GM21723 (cell line): ENCODE data around the gene ERP27.

Experiments used
- ATAC-seq: cut with Tn5 transposase; IDR thresholded peaks from one replicate; pipeline ENCODE4 v1.9.1; 2021; ENCODE audit warnings: mild to moderate bottlenecking, moderate library complexity; ENCODE audit not compliant: unreplicated experiment

Gene ERP27

GRCh38 chr12:14904854-14905253 lies 33.5 kb downstream of the ERP27 start:
- ATAC-seq, result no peak

GRCh38 chr12:14903386-14904098 lies 34.8 kb downstream of the ERP27 start:
- ATAC-seq, result no peak

GRCh38 chr12:14902465-14902864 lies 35.9 kb downstream of the ERP27 start:
- ATAC-seq, result no peak

DNA sequence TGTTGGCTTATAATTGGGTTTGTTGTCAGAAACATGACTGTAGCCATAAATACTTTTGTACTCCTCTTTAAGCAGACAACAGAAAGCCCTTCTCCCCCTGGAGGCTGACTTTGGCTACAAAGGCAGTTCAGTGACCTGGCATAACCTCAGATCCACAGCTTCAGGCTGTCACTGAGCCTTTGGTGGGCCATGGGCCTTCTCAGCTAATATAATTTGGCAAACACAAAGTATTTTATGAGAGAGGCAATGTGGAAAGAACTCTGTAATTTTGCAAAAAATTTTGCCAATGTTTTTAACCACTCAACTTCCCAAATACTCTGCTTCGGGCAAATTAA lies 37.1 kb downstream of the ERP27 start:
- no peak for ATAC-seq

DNA sequence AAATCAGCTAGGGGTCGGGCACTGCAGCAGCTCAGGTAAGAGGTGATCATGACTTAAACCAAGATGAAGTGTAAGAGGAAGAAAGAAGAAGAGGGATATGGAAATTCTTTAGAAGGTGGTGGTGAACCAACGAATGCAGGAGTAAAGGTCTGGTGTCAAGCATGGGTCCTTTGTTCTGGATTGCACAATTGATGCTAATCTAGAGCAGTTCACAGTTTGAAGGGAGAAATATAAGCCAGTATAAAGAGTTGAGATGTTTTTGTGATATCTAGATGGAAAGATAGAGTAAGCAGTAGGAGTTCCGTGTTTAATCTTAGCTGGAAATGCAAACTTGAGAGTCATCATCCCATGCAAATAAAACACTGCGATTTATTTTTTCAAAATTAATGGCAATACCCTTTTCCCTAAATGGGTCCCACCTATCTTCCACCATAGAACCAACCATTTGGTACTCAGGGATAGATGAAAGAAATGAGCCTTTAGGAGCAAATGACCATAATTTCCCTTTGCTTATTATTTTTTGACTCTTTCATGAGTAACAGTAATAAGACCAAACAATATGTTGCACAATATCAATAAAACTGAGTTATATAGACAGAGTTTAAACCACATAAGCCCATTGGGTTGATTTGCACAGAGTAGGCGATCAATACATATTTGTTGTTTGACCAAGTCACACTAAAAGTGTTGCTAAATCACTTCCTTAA lies 37.7 kb downstream of the ERP27 start:
- no peak for ATAC-seq

GRCh38 chr12:14896521-14897169 lies 41.7 kb downstream of the ERP27 start:
- no peak for ATAC-seq

GRCh38 chr12:14893506-14894250 lies 44.7 kb downstream of the ERP27 start:
- no peak for ATAC-seq

DNA sequence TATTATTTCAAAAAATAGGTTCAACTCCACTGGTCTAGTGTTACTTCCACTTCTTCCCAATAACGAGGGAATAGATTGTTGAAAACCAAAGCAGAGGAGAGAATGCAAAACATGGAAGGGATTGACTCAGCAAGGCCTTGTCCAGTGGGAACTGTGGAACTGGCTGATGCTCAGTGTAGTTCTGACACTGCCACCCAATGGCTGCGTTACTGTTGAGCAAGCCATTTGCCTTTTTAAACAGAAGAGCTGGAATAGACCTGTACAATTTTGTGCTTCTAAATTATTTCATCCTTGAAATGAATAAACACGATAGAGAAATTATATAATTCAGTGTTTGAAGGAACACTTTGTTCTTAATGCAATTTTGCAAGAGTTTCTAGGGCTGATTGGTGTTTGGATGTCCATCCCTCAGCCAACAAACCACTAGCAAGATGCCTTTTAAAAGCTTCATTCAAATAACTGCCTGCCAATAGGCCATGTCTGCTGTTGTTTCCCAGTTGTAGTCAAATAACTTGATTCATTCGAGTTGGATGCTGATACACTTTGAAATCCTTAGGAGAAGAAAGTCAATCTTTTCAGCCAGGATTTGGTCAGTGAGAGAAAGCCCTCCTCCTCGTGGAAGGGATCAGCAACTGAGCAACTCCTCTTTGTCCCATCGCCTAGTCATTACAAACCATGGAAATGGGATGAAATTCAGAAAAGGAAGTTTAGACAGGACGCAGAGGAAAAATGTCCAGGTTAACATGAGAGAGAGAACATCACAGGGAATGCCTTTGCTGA lies 45.4 kb downstream of the ERP27 start:
- ATAC-seq, result no peak

- ATAC-seq, result no peak
These were observed 47.6 kb downstream of the ERP27 start for GRCh38 chr12:14890701-14891100.

DNA sequence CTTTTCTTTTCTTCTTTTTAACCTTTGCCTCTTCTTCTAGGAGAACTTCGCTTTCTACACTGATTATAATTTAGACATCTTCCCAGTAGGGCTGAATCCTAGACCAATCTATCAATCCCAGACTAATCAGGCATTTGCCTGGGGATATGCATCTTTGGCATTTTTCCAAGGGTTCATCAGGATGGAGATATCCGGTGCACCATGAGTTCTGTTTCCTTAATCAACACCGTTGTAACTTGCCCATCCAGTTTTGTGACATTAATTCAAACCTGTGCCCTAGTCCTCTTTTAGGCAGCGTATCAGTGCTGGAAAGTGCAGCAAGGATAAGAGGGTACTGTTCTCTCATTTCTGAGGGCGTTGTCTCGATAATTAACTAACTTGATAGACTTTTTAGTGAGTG lies 52.1 kb downstream of the ERP27 start:
- no peak for ATAC-seq

DNA sequence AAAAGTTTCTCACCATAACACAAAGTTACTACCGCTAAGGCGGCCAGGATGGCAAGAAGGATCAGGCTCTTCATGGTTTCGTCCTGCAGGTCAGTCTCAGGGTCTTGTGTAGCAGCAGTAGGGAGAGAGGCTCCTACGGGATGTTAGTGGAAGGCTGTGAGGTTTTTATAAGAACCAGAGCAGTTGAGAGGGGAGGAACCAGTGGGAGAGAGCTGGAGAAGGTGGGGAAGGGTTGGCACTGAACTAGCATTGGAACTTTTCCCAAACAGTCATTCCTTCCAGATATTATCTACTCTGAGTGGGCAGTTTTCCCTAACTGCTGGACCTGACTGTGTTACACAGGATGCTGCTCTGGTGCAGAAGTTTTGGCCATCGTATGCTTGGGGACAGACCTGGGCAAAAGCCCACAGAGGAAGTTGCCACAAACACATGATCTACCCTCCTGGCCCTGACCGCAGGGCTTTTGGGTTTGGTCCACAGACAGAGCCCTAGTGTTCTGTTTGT lies 52.6 kb downstream of the ERP27 start, which contains the start of gene MGP:
MGP (minus strand) TSS at position 137 of the 504 bp plus-strand sequence; CDS start at position 74, 63 bp downstream.
- ATAC-seq, result no peak

DNA sequence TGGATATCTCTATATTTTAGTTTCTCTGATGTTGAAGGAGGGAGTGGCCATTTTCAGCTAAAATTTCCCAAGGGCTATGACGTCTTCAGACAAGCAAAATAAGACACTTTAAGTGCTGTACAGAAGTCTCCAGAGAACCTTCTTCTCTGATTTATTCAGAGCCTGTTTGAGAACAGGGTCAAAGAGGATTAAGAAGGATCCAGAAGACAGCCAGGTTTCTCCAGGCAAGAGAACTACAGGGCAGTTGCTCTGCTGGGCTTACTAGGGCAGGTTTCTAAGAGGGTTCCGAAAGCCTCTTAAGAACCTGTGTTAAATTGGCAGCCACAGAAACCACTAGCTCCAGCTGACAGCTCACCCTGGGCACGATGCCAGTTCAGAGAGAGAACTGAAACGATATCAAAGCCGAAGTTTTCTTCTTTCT lies 53.9 kb downstream of the ERP27 start:
- peak; percentile 97 for ATAC-seq

DNA sequence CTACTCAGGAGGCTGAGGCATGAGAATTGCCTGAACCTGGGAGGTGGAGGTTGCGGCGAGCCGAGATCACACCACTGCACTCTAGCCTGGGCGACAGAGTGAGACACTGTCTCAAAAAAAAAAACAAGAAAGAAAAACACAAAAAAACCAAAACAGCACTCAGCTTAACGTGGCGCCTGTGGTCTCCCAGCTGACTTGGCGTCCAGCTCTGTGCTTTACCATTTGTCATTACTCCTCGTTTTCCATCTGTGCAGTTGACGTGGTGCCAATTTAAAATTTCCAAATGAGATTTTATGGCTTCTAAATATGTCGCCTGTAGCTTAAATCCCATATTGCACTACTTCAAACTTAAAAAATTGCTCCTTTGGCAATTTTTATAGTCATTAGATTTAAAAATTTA lies 54.7 kb downstream of the ERP27 start:
- ATAC-seq, result no peak

DNA sequence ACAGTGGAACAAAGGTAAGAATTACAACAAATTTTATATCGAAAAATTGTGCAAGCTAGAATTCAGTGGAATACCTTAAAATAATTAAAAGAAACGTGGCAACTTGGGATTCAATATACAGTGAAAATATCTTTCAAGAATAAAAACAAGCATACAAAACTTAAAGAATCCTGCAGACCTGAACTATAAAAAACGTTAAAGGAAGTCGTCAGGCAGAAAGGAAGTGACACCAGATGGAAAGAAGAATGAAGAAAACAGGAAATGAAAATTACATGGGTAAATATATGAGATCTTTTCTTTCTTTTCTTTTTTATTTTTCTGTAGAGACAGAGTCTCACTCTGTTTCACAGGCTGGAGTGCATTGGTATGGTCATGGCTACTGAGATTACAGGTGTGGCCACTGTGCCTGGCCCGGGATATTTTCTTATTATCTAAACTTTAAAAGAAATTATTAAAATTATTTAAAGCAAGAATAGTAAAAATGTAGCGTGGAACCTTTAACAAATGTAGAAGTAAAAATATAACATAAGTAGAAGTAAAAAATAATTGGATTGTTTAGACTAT lies 57.4 kb downstream of the ERP27 start:
- ATAC-seq, result no peak

GRCh38 chr12:14879222-14879933 lies 59.0 kb downstream of the ERP27 start:
- no peak for ATAC-seq

DNA sequence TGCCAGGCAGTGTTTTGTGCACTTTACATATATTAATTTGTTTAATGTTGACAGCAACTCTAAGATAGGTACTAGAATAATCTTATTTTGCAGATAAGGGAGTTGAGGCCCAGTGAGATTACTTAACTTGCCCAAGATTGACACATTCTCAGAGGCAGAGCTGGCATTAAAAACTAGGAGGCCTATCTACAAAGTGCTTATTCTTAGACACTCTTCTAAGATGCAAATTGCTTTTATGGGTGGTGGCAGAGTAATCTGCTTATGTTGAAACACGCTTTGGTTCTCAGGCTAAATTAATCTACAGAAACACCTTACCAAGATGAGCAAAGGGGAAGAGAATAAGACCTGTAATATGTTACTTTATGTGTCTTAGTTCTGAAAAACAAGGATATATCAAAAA lies 59.8 kb downstream of the ERP27 start:
- ATAC-seq, result no peak

GRCh38 chr12:14876833-14877232 lies 61.5 kb downstream of the ERP27 start:
- no peak for ATAC-seq

DNA sequence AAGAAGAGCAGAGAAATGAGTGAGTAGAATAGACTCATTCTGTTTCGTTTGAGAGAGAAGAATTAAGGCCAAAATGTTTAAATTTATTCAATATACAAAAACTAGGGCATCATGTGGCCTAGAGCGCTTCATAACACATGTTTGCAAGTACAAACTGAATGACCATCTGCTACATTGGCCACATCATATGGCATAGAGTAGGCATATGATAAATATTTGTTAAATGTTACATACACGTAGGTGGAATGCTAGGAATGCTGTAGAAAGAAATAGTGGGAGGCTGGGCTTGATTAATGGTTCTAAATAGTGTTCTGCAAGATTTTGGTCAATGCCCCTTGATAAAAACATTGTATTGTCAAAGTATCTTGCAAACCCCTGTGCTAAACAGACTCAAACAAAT lies 63.5 kb downstream of the ERP27 start:
- no peak for ATAC-seq

DNA sequence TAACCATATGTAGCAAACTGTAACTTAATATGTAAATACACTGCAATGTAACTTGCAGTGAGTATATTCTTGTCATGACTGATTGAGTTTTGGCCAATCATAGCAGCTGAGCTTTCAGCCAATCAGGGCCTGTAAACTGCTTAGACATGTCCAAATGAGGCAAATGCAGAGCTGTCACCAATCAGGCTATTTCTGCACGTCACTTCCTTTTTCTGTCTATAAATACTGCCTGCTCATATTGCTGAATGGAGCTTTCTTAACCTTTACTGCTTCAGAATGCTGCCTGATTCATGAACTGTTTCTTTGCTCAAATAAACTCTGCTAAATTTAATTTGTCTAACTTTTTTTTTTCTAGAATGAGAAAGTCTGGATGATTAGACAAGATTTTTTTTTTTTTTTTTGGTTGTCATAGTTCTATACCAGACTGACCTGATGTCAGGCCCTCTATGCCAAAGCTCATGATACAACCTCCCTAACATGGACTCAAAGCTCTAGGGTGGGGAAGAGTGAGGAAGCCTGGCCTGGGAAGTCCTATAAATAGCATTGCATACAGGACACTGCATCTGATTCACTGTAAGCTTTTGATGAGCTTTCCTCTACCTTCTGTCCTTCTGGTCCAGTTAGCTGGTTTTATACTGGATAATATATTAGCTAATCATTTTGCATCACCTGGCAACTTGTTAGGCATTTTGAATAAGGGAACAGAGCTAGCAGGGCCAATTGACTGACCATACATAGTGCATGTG lies 64.7 kb downstream of the ERP27 start:
- ATAC-seq, result no peak
